ENCODE results near the gene MYL7. TPM values are rescaled to one million over a fixed set of nuclear protein-coding genes. Genes with fewer than 3 reads are reported as not detected.

MYL7 gene
- total and polyA plus RNA-seq, 2 of the 4 experiments (the other 2 are of a cell fraction): 0.24 TPM; not detected in 1

DNA sequence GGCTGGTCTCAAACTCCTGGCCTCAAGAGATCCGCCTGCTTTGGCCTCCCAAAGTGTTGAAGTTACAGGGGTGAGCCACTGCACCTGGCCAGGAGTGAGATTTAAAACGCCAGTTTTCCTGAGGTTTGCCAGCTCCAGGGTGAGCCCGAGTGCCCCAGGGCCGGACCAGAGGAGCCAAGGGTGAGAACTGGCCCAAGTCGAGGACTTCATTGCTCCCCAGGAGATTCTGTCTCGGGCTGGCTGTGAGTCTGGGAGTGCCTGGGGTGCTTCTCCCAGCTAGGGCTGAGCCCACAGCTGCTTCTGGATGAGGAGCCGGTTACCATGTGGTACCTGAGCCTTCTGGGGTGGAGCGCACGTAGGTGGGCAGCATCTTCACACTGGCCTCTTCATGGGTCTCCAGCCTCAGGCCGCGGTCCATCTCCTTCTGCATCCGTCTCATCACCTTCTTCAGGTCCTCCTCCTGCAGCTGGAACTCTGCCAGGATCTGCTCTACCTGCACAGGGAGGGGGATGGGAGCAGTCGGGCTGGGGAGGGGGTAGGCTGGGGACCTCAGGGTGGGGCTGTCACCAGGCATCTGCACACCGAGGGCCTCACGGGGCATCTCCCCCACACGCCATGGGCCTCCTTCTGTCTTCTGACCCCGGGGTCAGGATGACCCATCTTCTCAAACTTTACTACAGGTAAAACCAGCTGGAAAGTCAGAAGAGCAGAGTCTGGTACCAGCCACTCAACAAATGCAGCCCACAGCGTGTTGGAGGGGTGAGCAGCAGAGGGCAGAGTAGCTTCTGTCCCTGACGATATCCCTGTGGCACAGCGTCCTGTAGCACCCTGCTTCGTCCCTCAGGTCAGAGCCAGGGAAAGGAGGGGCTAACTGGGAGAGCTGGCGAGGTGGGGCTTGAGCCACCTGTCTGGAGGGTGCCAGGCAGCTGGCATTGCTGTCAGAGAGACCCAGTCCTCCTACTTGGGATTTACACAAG, 12.1 kb upstream of the MYL7 start:
- Histone ChIP-seq H2AFZ (replicated peaks; ENCODE audit: low read length, poor library complexity) (no peak overlapping the region), H3K18ac (ENCODE audit: low read depth, low read length) (no peak overlapping the region), H3K4me3 (ENCODE audit: insufficient read depth, low read depth, low read length) (no peak overlapping the region), H3K9me1 (ENCODE audit: insufficient read depth, low read length) (0 out of 2 replicates have a peak, but pooled peaks cover 3% of the 10 kb centered on the region), H3K79me1 (ENCODE audit: low read depth in 1 of 2, low read length in 2 of 2) (no peaks in the 10 kb centered on the region), H3K23ac (ENCODE audit: low read depth, low read length) (no peak overlapping the region), H2BK5ac (ENCODE audit: low read depth, low read length, poor library complexity, severe bottlenecking) (no peak overlapping the region), H2BK20ac (ENCODE audit: low read depth, low read length) (no peak overlapping the region), H3K27ac (ENCODE audit: insufficient read depth, low read length) (no peak overlapping the region), H4K91ac (ENCODE audit: insufficient read depth, low read depth, low read length) (no peak overlapping the region), H3K27me3 (ENCODE audit: control insufficient read depth, insufficient read depth, low read length) (peaks cover 9% of the 10 kb centered on the region; the same call in 1 of the 2 replicates), H3K9me3 (ENCODE audit: control insufficient read depth, insufficient read depth, low read length) (no peaks in the 10 kb centered on the region), H3K4ac (ENCODE audit: low read depth, low read length) (no peak overlapping the region), H3K9ac (ENCODE audit: low read depth, low read length) (no peak overlapping the region), H2BK120ac (ENCODE audit: low read depth, low read length) (no peak overlapping the region), H3K14ac (replicated peaks; ENCODE audit: low read depth, low read length) (no peak overlapping the region), H3K4me1 (ENCODE audit: control insufficient read depth, insufficient read depth, low read length) (peaks cover 7% of the 10 kb centered on the region; the same call in 1 of the 2 replicates), H2AK5ac (ENCODE audit: low read depth, low read length) (no peak overlapping the region), H3K36me3 (ENCODE audit: control insufficient read depth, insufficient read depth, low read length) (no peaks in the 10 kb centered on the region), H2AK9ac (replicated peaks; ENCODE audit: low read depth, low read length, poor library complexity) (no peak overlapping the region), H3K56ac (ENCODE audit: extremely low read depth, insufficient read depth, low read length) (no peak overlapping the region), H4K20me1 (ENCODE audit: insufficient read depth, low read length) (no peaks in the 10 kb centered on the region), H3K4me2 (ENCODE audit: low read depth, low read length) (no peak overlapping the region), H4K5ac (ENCODE audit: low read depth, low read length) (no peak overlapping the region), H4K8ac (ENCODE audit: low read depth in 2 of 2, low read length in 2 of 2) (no peak overlapping the region), H2BK15ac (ENCODE audit: low read depth, low read length) (no peak overlapping the region)
- intact Hi-C loops (cut with micrococcal nuclease): no loop called here
- no peak for DNase-seq
- WGBS, 2 experiments (ENCODE audit: extremely low coverage in 2 of 2, insufficient read length in 1 of 2): 79% methylated on average over 6 of the region's 22 CpGs; no CpG with 5 or more reads in 1 of the 2 experiments
- CTCF ChIA-PET: interaction anchor here (0.6 kb wide), 1 partner anchor 23 kb away, joined by 3 read pairs; no protein-coding TSS in a partner anchor
- POLR2A ChIA-PET (ENCODE audit: unreplicated experiment): no interaction called here
- dilution Hi-C loops (cut with HindIII; ENCODE audit: low sequenced_read_pairs, unreplicated experiment): no loop called here
- no peak for ATAC-seq (ENCODE audit: low read depth)
- no TSS peak for BruUV-seq (replicated peaks)
- in situ Hi-C loops (cut with MboI; ENCODE audit: low sequenced_read_pairs): no loop called here
- TF ChIP-seq BHLHE40 (IDR thresholded peaks at IDR 0.05; ENCODE audit: low read depth, low read length) (no peak), MXI1 (IDR thresholded peaks at IDR 0.05; ENCODE audit: borderline replicate concordance, low read depth, low read length) (no peak), RFX5 (IDR thresholded peaks at IDR 0.05; ENCODE audit: low read depth, low read length) (no peak), CHD1 (IDR thresholded peaks at IDR 0.05; ENCODE audit: low read depth, low read length) (no peak), FOS (IDR thresholded peaks at IDR 0.05; ENCODE audit: low read depth, low read length) (no peak), CEBPB (IDR thresholded peaks at IDR 0.05; ENCODE audit: low read depth, low read length) (no peak), POLR2A (IDR thresholded peaks at IDR 0.05; ENCODE audit: low read depth, low read length) (no peak), NFE2L2 (IDR thresholded peaks at IDR 0.05; ENCODE audit: low read depth, low read length) (no peak), MAFK (IDR thresholded peaks at IDR 0.05; ENCODE audit: low read depth, low read length) (no peak), RCOR1 (IDR thresholded peaks at IDR 0.05; ENCODE audit: insufficient replicate concordance, low read length) (no peak), MAZ (IDR thresholded peaks at IDR 0.05; ENCODE audit: borderline replicate concordance, low read depth, low read length) (no peak)
- TF ChIP-seq, protein P1, sequence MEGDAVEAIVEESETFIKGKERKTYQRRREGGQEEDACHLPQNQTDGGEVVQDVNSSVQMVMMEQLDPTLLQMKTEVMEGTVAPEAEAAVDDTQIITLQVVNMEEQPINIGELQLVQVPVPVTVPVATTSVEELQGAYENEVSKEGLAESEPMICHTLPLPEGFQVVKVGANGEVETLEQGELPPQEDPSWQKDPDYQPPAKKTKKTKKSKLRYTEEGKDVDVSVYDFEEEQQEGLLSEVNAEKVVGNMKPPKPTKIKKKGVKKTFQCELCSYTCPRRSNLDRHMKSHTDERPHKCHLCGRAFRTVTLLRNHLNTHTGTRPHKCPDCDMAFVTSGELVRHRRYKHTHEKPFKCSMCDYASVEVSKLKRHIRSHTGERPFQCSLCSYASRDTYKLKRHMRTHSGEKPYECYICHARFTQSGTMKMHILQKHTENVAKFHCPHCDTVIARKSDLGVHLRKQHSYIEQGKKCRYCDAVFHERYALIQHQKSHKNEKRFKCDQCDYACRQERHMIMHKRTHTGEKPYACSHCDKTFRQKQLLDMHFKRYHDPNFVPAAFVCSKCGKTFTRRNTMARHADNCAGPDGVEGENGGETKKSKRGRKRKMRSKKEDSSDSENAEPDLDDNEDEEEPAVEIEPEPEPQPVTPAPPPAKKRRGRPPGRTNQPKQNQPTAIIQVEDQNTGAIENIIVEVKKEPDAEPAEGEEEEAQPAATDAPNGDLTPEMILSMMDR (conservative IDR thresholded peaks at IDR 0.05; ENCODE audit: low read depth, low read length): no peak
- TF ChIP-seq, protein P2, sequence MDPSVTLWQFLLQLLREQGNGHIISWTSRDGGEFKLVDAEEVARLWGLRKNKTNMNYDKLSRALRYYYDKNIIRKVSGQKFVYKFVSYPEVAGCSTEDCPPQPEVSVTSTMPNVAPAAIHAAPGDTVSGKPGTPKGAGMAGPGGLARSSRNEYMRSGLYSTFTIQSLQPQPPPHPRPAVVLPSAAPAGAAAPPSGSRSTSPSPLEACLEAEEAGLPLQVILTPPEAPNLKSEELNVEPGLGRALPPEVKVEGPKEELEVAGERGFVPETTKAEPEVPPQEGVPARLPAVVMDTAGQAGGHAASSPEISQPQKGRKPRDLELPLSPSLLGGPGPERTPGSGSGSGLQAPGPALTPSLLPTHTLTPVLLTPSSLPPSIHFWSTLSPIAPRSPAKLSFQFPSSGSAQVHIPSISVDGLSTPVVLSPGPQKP (IDR thresholded peaks at IDR 0.05; ENCODE audit: borderline replicate concordance, low read depth, low read length): no peak
- TF ChIP-seq, protein P3, sequence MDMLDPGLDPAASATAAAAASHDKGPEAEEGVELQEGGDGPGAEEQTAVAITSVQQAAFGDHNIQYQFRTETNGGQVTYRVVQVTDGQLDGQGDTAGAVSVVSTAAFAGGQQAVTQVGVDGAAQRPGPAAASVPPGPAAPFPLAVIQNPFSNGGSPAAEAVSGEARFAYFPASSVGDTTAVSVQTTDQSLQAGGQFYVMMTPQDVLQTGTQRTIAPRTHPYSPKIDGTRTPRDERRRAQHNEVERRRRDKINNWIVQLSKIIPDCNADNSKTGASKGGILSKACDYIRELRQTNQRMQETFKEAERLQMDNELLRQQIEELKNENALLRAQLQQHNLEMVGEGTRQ (IDR thresholded peaks at IDR 0.05; ENCODE audit: low read depth, low read length): no peak
